Tibial nerve (tissue), 4 donors: Measurements from ENCODE around the gene NTN5.

Experiments
- EP300 ChIP-seq, 2 donors: sonication (generic); formaldehyde crosslinking; IDR thresholded peaks; one replicate each; pipeline ENCODE4 v1.6.1; 2017; ENCODE audit warnings: antibody characterized with exemption in 2 of 2, mild to moderate bottlenecking in 1 of 2
- POLR2A ChIP-seq, 2 donors: fragments of 450-650 bp; IDR thresholded peaks; one replicate each; pipeline ENCODE4 v1.6.1; 2017; ENCODE audit warnings: antibody characterized with exemption in 2 of 2, mild to moderate bottlenecking in 2 of 2, moderate library complexity in 2 of 2
- TF ChIP-seq, protein P1 (sequence below), 5 experiments: fragments of 200-600 bp in 3 of 5; fragments of 450-650 bp in 2 of 5; sonication (generic) in 3 of 5; IDR thresholded peaks; one replicate each; pipeline ENCODE4 v1.5.1; 2016 to 2019; ENCODE audit warnings: antibody characterized with exemption in 5 of 5, mild to moderate bottlenecking in 3 of 5, moderate library complexity in 2 of 5

DNA sequence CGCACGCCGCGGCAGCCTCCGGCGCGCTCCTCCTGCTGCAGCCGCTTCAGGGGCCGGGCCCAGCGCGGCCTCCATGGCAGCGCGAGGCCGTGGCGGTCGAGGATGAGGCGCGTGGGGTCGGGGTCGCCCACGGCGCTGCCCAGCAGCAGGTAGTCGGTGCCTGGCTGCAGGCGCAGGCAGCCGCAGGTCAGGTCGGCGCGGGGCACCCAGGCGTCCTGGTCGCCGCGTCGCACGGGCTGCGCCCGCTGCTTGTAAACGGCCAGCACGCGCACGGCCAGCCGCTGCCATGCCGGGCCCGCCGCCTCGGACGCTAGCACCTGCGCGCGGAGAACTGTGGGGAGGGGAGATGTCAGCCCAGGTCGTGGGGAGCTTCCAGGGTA is 11.1 kb downstream of the NTN5 start:
- TF ChIP-seq EP300 (IDR thresholded peaks at IDR 0.05) (no peak), POLR2A (IDR thresholded peaks at IDR 0.05) (no peak)
- TF ChIP-seq, protein P1, sequence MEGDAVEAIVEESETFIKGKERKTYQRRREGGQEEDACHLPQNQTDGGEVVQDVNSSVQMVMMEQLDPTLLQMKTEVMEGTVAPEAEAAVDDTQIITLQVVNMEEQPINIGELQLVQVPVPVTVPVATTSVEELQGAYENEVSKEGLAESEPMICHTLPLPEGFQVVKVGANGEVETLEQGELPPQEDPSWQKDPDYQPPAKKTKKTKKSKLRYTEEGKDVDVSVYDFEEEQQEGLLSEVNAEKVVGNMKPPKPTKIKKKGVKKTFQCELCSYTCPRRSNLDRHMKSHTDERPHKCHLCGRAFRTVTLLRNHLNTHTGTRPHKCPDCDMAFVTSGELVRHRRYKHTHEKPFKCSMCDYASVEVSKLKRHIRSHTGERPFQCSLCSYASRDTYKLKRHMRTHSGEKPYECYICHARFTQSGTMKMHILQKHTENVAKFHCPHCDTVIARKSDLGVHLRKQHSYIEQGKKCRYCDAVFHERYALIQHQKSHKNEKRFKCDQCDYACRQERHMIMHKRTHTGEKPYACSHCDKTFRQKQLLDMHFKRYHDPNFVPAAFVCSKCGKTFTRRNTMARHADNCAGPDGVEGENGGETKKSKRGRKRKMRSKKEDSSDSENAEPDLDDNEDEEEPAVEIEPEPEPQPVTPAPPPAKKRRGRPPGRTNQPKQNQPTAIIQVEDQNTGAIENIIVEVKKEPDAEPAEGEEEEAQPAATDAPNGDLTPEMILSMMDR (IDR thresholded peaks at IDR 0.05): no peak
